HepG2 (cell line): ENCODE results near the gene PRKCE. TPM values are rescaled to one million over a fixed set of nuclear protein-coding genes. Genes with fewer than 3 reads are reported as not detected.
A peak's percentile ranks its signal among the peaks of the same experiment; 100 is the strongest.

Experiments
- BCL6 ChIP-seq: IDR thresholded peaks from 2 replicates; pipeline ENCODE4 v1.6.1; 2016; ENCODE audit warnings: missing genetic modification reagents, missing compliant biosample characterization
- EP300 ChIP-seq, 3 experiments: sonication (generic) in 1 of 3; formaldehyde crosslinking in 1 of 3; IDR thresholded peaks; 2 replicates each; pipeline versions ENCODE4 v1.5.1 to v1.6.1; 2011 to 2020; ENCODE audit warnings: low read depth in 2 of 3, low read length in 2 of 3, borderline replicate concordance in 1 of 3, improper control_type of control experiment in 1 of 3, mild to moderate bottlenecking in 1 of 3, missing genetic modification reagents in 1 of 3, moderate library complexity in 1 of 3
- MBD4 ChIP-seq: IDR thresholded peaks from 2 replicates; pipeline ENCODE4 v1.6.1; 2012; ENCODE audit warnings: low read length, inconsistent platforms, borderline replicate concordance
- RAD51 ChIP-seq: fragments of 450-650 bp; IDR thresholded peaks from 2 replicates; pipeline ENCODE4 v1.6.1; 2016; ENCODE audit warnings: borderline replicate concordance
- REXO4 ChIP-seq: sonication (generic); formaldehyde crosslinking; IDR thresholded peaks from 2 replicates; pipeline ENCODE4 v1.8.0; 2022; ENCODE audit warnings: missing genetic modification reagents, mild to moderate bottlenecking, borderline replicate concordance
- SETDB1 ChIP-seq: sonication (generic); formaldehyde crosslinking; IDR thresholded peaks from 2 replicates; pipeline ENCODE4 v1.5.1; 2020; ENCODE audit warnings: missing genetic modification reagents, mild to moderate bottlenecking, borderline replicate concordance
- SIN3A ChIP-seq: IDR thresholded peaks from 2 replicates; pipeline ENCODE4 v1.6.1; 2011; ENCODE audit warnings: low read depth, mild to moderate bottlenecking, control low read depth, low read length, borderline replicate concordance
- ZNF207 ChIP-seq: fragments of 450-650 bp; IDR thresholded peaks from 2 replicates; pipeline ENCODE4 v1.6.1; 2016; ENCODE audit warnings: antibody characterized with exemption, borderline replicate concordance
- ZNF3 ChIP-seq: IDR thresholded peaks from 2 replicates; pipeline ENCODE4 v1.7.0; 2017; ENCODE audit warnings: inconsistent platforms
- ZNF431 ChIP-seq: sonication (generic); formaldehyde crosslinking; IDR thresholded peaks from 2 replicates; pipeline ENCODE4 v1.9.0; 2022; ENCODE audit warnings: missing genetic modification reagents, low read depth, mild to moderate bottlenecking, borderline replicate concordance
- polyA plus RNA-seq, 8 experiments: library from polyadenylated mRNA; depleted of rRNA in 3 of 8; stranded (reverse) in 7 of 8; unstranded in 1 of 8; fragments of >200 nt; fragmentation: Illumina TruSeq in 4 of 8; extraction: Trizol in 4 of 8; gene quantifications; 2 replicates each; pipeline versions ENCODE4 v1.2.1 to v1.2.3, GENCODE V29; 2011 to 2016; ENCODE audit warnings: low read depth in 4 of 8, missing spikeins in 1 of 8, mixed read lengths in 1 of 8; ENCODE audit not compliant: insufficient read depth in 1 of 8
- total RNA-seq, 5 experiments: library from RNA; depleted of rRNA; stranded (reverse); fragments of >200 nt; fragmentation: Illumina TruSeq; extraction: Trizol; gene quantifications; 2 replicates each; pipeline ENCODE4 v1.2.3, GENCODE V29; 2016; ENCODE audit warnings: low read depth in 1 of 5
- TF ChIP-seq, protein P1 (sequence below): sonication (generic); formaldehyde crosslinking; IDR thresholded peaks from 2 replicates; pipeline ENCODE4 v1.5.1; 2020; ENCODE audit warnings: missing genetic modification reagents, mild to moderate bottlenecking, borderline replicate concordance

The PRKCE gene
- total and polyA plus RNA-seq, 2 of the 13 experiments (the other 11 are each of a cell fraction or from before 2014, with no cell fraction given) = 1.0 to 3.9 TPM

GRCh38 chr2:45938649-45939511, 287.4 kb downstream of the PRKCE start (continued):
- no peak for TF ChIP-seq ZNF431 (CRISPR knock-in tag)
- TF ChIP-seq ZNF3 (CRISPR knock-in tag) = no peak
- TF ChIP-seq BCL6 = peak; percentile 90
- TF ChIP-seq, protein P1, sequence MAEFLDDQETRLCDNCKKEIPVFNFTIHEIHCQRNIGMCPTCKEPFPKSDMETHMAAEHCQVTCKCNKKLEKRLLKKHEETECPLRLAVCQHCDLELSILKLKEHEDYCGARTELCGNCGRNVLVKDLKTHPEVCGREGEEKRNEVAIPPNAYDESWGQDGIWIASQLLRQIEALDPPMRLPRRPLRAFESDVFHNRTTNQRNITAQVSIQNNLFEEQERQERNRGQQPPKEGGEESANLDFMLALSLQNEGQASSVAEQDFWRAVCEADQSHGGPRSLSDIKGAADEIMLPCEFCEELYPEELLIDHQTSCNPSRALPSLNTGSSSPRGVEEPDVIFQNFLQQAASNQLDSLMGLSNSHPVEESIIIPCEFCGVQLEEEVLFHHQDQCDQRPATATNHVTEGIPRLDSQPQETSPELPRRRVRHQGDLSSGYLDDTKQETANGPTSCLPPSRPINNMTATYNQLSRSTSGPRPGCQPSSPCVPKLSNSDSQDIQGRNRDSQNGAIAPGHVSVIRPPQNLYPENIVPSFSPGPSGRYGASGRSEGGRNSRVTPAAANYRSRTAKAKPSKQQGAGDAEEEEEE (CRISPR knock-in tag) = no peak
- no peak for TF ChIP-seq SETDB1
- TF ChIP-seq ZNF207 = no peak
- TF ChIP-seq MBD4 = no peak
- TF ChIP-seq SIN3A = no peak
- TF ChIP-seq RAD51 = no peak
- TF ChIP-seq EP300 (IDR thresholded peaks at IDR 0.05; ENCODE audit: low read depth in 2 of 2, low read length in 2 of 2) = peak; percentile 17 to 18; a peak in 1 of 4 replicates
- TF ChIP-seq EP300 (CRISPR knock-in tag; IDR thresholded peaks at IDR 0.05; ENCODE audit: borderline replicate concordance) = no peak
- no peak for TF ChIP-seq REXO4
- TF ChIP-seq, all 625 proteins: peak for 47
